Stimulated activated CD4-positive, alpha-beta T cell treated with anti-CD3 and anti-CD28 coated beads, TNF-alpha, amount 100 ng/mL, for 48 hours (primary cell): ENCODE measurements around the gene PCF11.
"Not testable (repeated sequence)": the region's sequence is repeated elsewhere in the genome, so short reads cannot be mapped to it uniquely, and the experiment has no call there.

Source experiments
- DNase-seq, 3 donors: peaks; one replicate each; pipeline ENCODE4 v3.0.0-alpha.2; 2020; ENCODE audit warnings: low read depth in 3 of 3

The PCF11 gene

GRCh38 chr11:83156996-83157593 lies at the start of gene PCF11:
PCF11 (plus strand) TSS chr11:83157131; CDS start chr11:83157440, 309 bp downstream.
- peak in 1 of 3 donors; percentile 97 for DNase-seq

- no peak for DNase-seq
Measured at GRCh38 chr11:83112886-83113285, 44.0 kb upstream of the PCF11 start.

GRCh38 chr11:83115026-83115425 lies 41.9 kb upstream of the PCF11 start:
- no peak for DNase-seq

GRCh38 chr11:83115551-83115950 lies 41.4 kb upstream of the PCF11 start:
- no peak for DNase-seq

GRCh38 chr11:83116015-83116641 lies 40.8 kb upstream of the PCF11 start:
- DNase-seq = no peak

GRCh38 chr11:83118814-83119213 lies 38.1 kb upstream of the PCF11 start:
- DNase-seq = no peak

GRCh38 chr11:83119216-83119615 lies 37.7 kb upstream of the PCF11 start:
- no peak for DNase-seq

GRCh38 chr11:83120327-83120726 lies 36.6 kb upstream of the PCF11 start:
- no peak for DNase-seq

GRCh38 chr11:83122050-83122449 lies 34.9 kb upstream of the PCF11 start:
- DNase-seq = no peak

GRCh38 chr11:83122766-83123165 lies 34.2 kb upstream of the PCF11 start:
- DNase-seq = no peak

- no peak for DNase-seq
Measured at GRCh38 chr11:83124636-83125424, 32.1 kb upstream of the PCF11 start.

GRCh38 chr11:83125577-83125976 lies 31.4 kb upstream of the PCF11 start:
- DNase-seq = no peak

GRCh38 chr11:83127310-83127637 lies 29.7 kb upstream of the PCF11 start:
- no peak for DNase-seq

GRCh38 chr11:83132191-83132590 lies 24.7 kb upstream of the PCF11 start:
- DNase-seq = no peak

- not testable (repeated sequence) for DNase-seq
Measured at GRCh38 chr11:83133266-83133665, 23.7 kb upstream of the PCF11 start.

- no peak for DNase-seq
Measured at GRCh38 chr11:83139310-83139709, 17.6 kb upstream of the PCF11 start.

GRCh38 chr11:83140691-83141455 lies 16.1 kb upstream of the PCF11 start:
- no peak for DNase-seq

- DNase-seq = no peak
Measured at GRCh38 chr11:83147895-83148294, 9.0 kb upstream of the PCF11 start.

GRCh38 chr11:83150450-83150849 lies 6.5 kb upstream of the PCF11 start:
- DNase-seq = no peak

GRCh38 chr11:83151274-83151977 lies 5.5 kb upstream of the PCF11 start:
- no peak for DNase-seq

- DNase-seq = no peak
Measured at GRCh38 chr11:83152264-83152663, 4.7 kb upstream of the PCF11 start.

- DNase-seq = no peak
Measured at GRCh38 chr11:83153764-83154163, 3.2 kb upstream of the PCF11 start.
